Esophagus muscularis mucosa (tissue), 4 donors: ENCODE data around the gene MYO1A.

Source experiments
- EP300 ChIP-seq: sonication (generic); formaldehyde crosslinking; IDR thresholded peaks from one replicate; pipeline ENCODE4 v1.6.1; 2017; ENCODE audit warnings: antibody characterized with exemption
- POLR2AphosphoS5 ChIP-seq, 2 donors: sonication (generic); formaldehyde crosslinking; IDR thresholded peaks; one replicate each; pipeline ENCODE4 v1.6.1; 2017; ENCODE audit warnings: antibody characterized with exemption in 2 of 2
- TF ChIP-seq, protein P1 (sequence below), 3 experiments: fragments of 200-600 bp in 2 of 3; fragments of 450-650 bp in 1 of 3; sonication (generic) in 2 of 3; IDR thresholded peaks; one replicate each; pipeline ENCODE4 v1.5.1; 2017 to 2019; ENCODE audit warnings: antibody characterized with exemption in 3 of 3, mild to moderate bottlenecking in 2 of 3, moderate library complexity in 1 of 3

DNA sequence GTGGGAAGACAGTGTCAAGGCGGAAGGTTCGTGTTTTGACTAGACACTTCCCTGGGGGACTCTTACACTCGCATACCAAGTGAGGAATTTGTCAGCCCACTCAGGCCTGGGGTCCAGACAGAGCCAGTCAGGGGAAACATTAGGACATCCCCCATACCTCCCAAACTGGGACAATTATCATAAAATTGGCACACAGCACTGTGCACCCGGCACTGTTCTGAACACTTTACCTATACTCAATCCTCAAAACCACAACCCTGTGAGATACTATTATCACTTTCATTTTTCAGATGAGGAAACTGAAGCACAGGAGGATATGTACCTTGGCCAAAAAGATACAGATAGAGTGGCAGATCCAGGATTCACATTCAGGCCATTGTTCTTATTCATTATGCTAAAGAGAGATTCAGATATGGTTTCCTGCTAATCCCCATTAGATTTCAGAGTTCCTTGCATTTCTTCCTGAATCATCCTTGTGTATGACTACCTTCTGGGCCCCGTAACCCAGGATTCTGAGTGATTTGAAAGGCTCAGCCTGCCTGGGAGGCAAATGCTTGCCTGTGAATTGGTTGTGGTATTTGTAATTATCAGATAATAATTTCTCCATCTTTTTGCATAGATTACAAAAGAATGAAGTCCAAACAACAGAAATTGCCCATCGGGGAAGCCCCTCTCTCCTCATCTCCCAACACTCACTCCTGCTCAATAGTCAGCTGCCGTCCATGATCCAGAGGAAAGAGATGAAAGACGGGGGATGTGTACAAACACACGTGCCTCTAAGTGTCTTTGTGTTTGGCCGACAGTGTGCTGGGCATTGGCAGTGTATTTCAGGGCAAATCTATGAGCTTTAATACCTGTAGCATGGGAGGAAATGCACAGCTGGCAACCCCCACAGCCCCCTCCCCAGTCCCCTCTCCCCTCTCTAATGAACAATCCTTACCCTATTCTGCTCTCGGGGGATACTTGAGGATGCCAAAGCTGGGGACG is 38.2 kb downstream of the MYO1A start:
- TF ChIP-seq, protein P1, sequence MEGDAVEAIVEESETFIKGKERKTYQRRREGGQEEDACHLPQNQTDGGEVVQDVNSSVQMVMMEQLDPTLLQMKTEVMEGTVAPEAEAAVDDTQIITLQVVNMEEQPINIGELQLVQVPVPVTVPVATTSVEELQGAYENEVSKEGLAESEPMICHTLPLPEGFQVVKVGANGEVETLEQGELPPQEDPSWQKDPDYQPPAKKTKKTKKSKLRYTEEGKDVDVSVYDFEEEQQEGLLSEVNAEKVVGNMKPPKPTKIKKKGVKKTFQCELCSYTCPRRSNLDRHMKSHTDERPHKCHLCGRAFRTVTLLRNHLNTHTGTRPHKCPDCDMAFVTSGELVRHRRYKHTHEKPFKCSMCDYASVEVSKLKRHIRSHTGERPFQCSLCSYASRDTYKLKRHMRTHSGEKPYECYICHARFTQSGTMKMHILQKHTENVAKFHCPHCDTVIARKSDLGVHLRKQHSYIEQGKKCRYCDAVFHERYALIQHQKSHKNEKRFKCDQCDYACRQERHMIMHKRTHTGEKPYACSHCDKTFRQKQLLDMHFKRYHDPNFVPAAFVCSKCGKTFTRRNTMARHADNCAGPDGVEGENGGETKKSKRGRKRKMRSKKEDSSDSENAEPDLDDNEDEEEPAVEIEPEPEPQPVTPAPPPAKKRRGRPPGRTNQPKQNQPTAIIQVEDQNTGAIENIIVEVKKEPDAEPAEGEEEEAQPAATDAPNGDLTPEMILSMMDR (IDR thresholded peaks at IDR 0.05): no peak
- TF ChIP-seq POLR2AphosphoS5 (IDR thresholded peaks at IDR 0.05): no peak
- no peak for TF ChIP-seq EP300
